HepG2 (cell line): ENCODE results near the gene LCE5A. TPM values are rescaled to one million over a fixed set of nuclear protein-coding genes. Genes with fewer than 3 reads are reported as not detected.

Experiments used
- ATAC-seq: fragments of 200-7000 bp; cut with Tn5 transposase; 3 replicates; pipeline ENCODE4 v1.9.1; 2020; ENCODE audit warnings: mild to moderate bottlenecking, moderate library complexity
- BruUV-seq: library from RNA; stranded (reverse); fragments of 400-500 nt; replicated peaks from 2 replicates; lab custom pipeline; 2021; lab: Mats Ljungman, UMichigan
- CTCF ChIA-PET: fragments of 300-600 bp; formaldehyde crosslinking; extraction: SDS; loops from one replicate; lab custom pipeline; 2021; ENCODE audit warnings: low total read pairs, inconsistent platforms, low intra/inter-chr PET ratio; lab: Yijun Ruan, JAX
- POLR2A ChIA-PET: fragments of 350-600 bp; sonication (Branson Sonifier 250); formaldehyde crosslinking; loops from one replicate; lab custom pipeline; 2020; ENCODE audit warnings: antibody characterized with exemption, inconsistent platforms; lab: Yijun Ruan, JAX
- DNase-seq: peaks from one replicate; pipeline ENCODE4 v3.0.0-alpha.2; 2015; ENCODE audit warnings: low spot score
- FAIRE-seq: peaks from 3 replicates; lab custom pipeline; 2011; peaks lifted over from hg19 to GRCh38; lab: Jason Lieb, UNC
- H2AFZ ChIP-seq: one replicate; pipeline ENCODE4 v1.6.1; 2011; ENCODE audit warnings: low read length, inconsistent platforms
- H3K27ac ChIP-seq: fragments of 300-600 bp; 3 replicates; pipeline ENCODE4 v1.8.0; 2011; ENCODE audit warnings: mixed run types, mild to moderate bottlenecking, mixed read lengths, low read length, inconsistent platforms; ENCODE audit not compliant: insufficient read depth; ENCODE audit errors: extremely low read length
- H3K27me3 ChIP-seq, 2 experiments: fragments of 200-600 bp in 1 of 2; 2 replicates in 1 of 2; 3 replicates in 1 of 2; pipeline versions ENCODE4 v1.6.0 to v1.8.0; 2011; ENCODE audit warnings: low read length in 2 of 2, mild to moderate bottlenecking in 2 of 2, moderate library complexity in 2 of 2, inconsistent platforms in 1 of 2; ENCODE audit not compliant: insufficient read depth in 2 of 2, control insufficient read depth in 1 of 2
- H3K36me3 ChIP-seq, 2 experiments: fragments of 200-600 bp in 1 of 2; replicated peaks in 1 of 2; 2 replicates in 1 of 2; 3 replicates in 1 of 2; pipeline versions ENCODE4 v1.5.1 to v1.8.0; 2011; ENCODE audit warnings: low read length in 2 of 2, inconsistent platforms in 1 of 2; ENCODE audit not compliant: insufficient read depth in 2 of 2, control insufficient read depth in 1 of 2
- H3K4me1 ChIP-seq: 2 replicates; pipeline ENCODE4 v1.5.1; 2012; ENCODE audit warnings: low read length, inconsistent platforms; ENCODE audit not compliant: insufficient read depth
- H3K4me2 ChIP-seq: 2 replicates; pipeline ENCODE4 v1.6.0; 2011; ENCODE audit warnings: low read depth, low read length, inconsistent platforms
- H3K4me3 ChIP-seq, 3 experiments: fragments of 200-600 bp in 1 of 3; sonication (generic), shearing (Covaris generic) in 1 of 3; replicated peaks in 1 of 3; 2 replicates each; pipeline ENCODE4 v1.5.1; 2011 to 2016; ENCODE audit warnings: low read length in 3 of 3, inconsistent platforms in 2 of 3, low read depth in 2 of 3, mild to moderate bottlenecking in 2 of 3, control low read depth in 1 of 3, mixed read lengths in 1 of 3; ENCODE audit not compliant: insufficient read depth in 1 of 3
- H3K79me2 ChIP-seq: one replicate; pipeline ENCODE4 v1.6.1; 2011; ENCODE audit warnings: low read length, inconsistent platforms; ENCODE audit not compliant: insufficient read depth
- H3K9ac ChIP-seq: 2 replicates; pipeline ENCODE4 v1.6.0; 2011; ENCODE audit warnings: mild to moderate bottlenecking, low read depth, low read length, inconsistent platforms; ENCODE audit not compliant: insufficient read depth
- H3K9me3 ChIP-seq: 2 replicates; pipeline ENCODE4 v1.5.1; 2012; ENCODE audit warnings: mild to moderate bottlenecking, low read length
- H4K20me1 ChIP-seq: 2 replicates; pipeline ENCODE4 v1.6.0; 2011; ENCODE audit warnings: inconsistent platforms, mild to moderate bottlenecking, low read length, moderate library complexity; ENCODE audit not compliant: insufficient read depth
- CBX2 ChIP-seq, 2 experiments: fragments of 200-600 bp in 1 of 2; sonication (generic); formaldehyde crosslinking in 1 of 2; IDR thresholded peaks; 2 replicates each; pipeline versions ENCODE4 v1.7.0 to v1.8.1; 2018 to 2022; ENCODE audit warnings: low read depth in 2 of 2, low read length in 1 of 2, mild to moderate bottlenecking in 1 of 2, missing genetic modification reagents in 1 of 2
- CSRNP1 ChIP-seq: sonication (generic); formaldehyde crosslinking; IDR thresholded peaks from 2 replicates; pipeline ENCODE4 v1.8.1; 2023; ENCODE audit warnings: mild to moderate bottlenecking, missing genetic modification reagents
- EZH2 ChIP-seq: conservative IDR thresholded peaks from 2 replicates; pipeline ENCODE4 v1.6.1; 2012; ENCODE audit warnings: mild to moderate bottlenecking, low read depth, low read length, moderate library complexity
- RNF219 ChIP-seq: sonication (generic); formaldehyde crosslinking; IDR thresholded peaks from 2 replicates; pipeline ENCODE4 v1.5.0; 2020; ENCODE audit warnings: mild to moderate bottlenecking, missing genetic modification reagents
- TSC22D2 ChIP-seq: sonication (generic); formaldehyde crosslinking; IDR thresholded peaks from 2 replicates; pipeline ENCODE4 v1.5.1; 2020; ENCODE audit warnings: missing genetic modification reagents, mild to moderate bottlenecking, borderline replicate concordance
- ZNF335 ChIP-seq: sonication (generic); formaldehyde crosslinking; IDR thresholded peaks from 2 replicates; pipeline ENCODE4 v1.4.0; 2020; ENCODE audit warnings: missing genetic modification reagents
- ZNF570 ChIP-seq: sonication (generic); formaldehyde crosslinking; IDR thresholded peaks from 2 replicates; pipeline ENCODE4 v1.4.0; 2020; ENCODE audit warnings: mild to moderate bottlenecking, missing genetic modification reagents, borderline replicate concordance
- WGBS: methylation state at CpG from one replicate; pipeline ENCODE4 v1.1.6; 2017; ENCODE audit warnings: low lambda C conversion rate; 5-methylcytosine and 5-hydroxymethylcytosine counted together
- in situ Hi-C: cut with HindIII; loops from 2 replicates; pipeline ENCODE4 v1.10.0; 2017; ENCODE audit warnings: low pct_unique_long_range_greater_than_20kb; ENCODE audit not compliant: extremely low pct_ligation_motif_present
- intact Hi-C: fragments of 100-400 bp; cut with micrococcal nuclease; formaldehyde crosslinking; loops from one replicate; pipeline ENCODE4 v1.10.0; 2022; ENCODE audit not compliant: unreplicated experiment
- polyA plus RNA-seq, 8 experiments: library from polyadenylated mRNA; depleted of rRNA in 3 of 8; stranded (reverse) in 7 of 8; unstranded in 1 of 8; fragments of >200 nt; fragmentation: Illumina TruSeq in 4 of 8; extraction: Trizol in 4 of 8; gene quantifications; 2 replicates each; pipeline versions ENCODE4 v1.2.1 to v1.2.3, GENCODE V29; 2011 to 2016; ENCODE audit warnings: low read depth in 4 of 8, missing spikeins in 1 of 8, mixed read lengths in 1 of 8; ENCODE audit not compliant: insufficient read depth in 1 of 8
- total RNA-seq, 5 experiments: library from RNA; depleted of rRNA; stranded (reverse); fragments of >200 nt; fragmentation: Illumina TruSeq; extraction: Trizol; gene quantifications; 2 replicates each; pipeline ENCODE4 v1.2.3, GENCODE V29; 2016; ENCODE audit warnings: low read depth in 1 of 5

The LCE5A gene
- total and polyA plus RNA-seq, 2 of the 13 experiments (the other 11 are each of a cell fraction or from before 2014, with no cell fraction given) = not detected

- no peak for ATAC-seq
- BruUV-seq = no TSS peak
- TF ChIP-seq TSC22D2 (CRISPR knock-in tag) = no peak
- no peak for TF ChIP-seq ZNF335 (CRISPR knock-in tag)
- TF ChIP-seq EZH2 = peak; percentile 62; the same call in 1 of the 2 replicates
- TF ChIP-seq RNF219 (CRISPR knock-in tag) = no peak
- TF ChIP-seq CBX2 (IDR thresholded peaks at IDR 0.05; ENCODE audit: low read depth, low read length) = no peak
- no peak for TF ChIP-seq CBX2 (CRISPR knock-in tag; IDR thresholded peaks at IDR 0.05; ENCODE audit: low read depth)
- no peak for TF ChIP-seq ZNF570
- TF ChIP-seq CSRNP1 (CRISPR knock-in tag) = no peak
- TF ChIP-seq, all 625 proteins: peak for 1
- no peaks in the 10 kb centered on the region for H3K79me2 ChIP-seq
- no peaks in the 10 kb centered on the region for H3K36me3 ChIP-seq
- H2AFZ ChIP-seq = no peak overlapping the region
- H3K4me1 ChIP-seq = no peaks in the 10 kb centered on the region
- in situ Hi-C loops (no loop called here), intact Hi-C loops (no loop called here)
- H3K9me3 ChIP-seq = no peaks in the 10 kb centered on the region
- H3K4me3 ChIP-seq = no peak overlapping the region
- 28% methylated on average over 15 of the region's 17 CpGs for WGBS
- no peak overlapping the region for H3K27ac ChIP-seq
- H4K20me1 ChIP-seq = no peaks in the 10 kb centered on the region
- FAIRE-seq (no peak), DNase-seq (no peak)
- no peak overlapping the region for H3K9ac ChIP-seq
- no peak overlapping the region for H3K4me2 ChIP-seq
- peaks cover 4 to 37% of the 10 kb centered on the region in 2 experiments; a peak in 4 of 5 replicates for H3K27me3 ChIP-seq
- ChIA-PET CTCF (no interaction called here), POLR2A (no interaction called here)
Observed at GRCh38 chr1:152514715-152515433, 4.3 kb downstream of the LCE5A start.
